DOHH2 (cell line): ENCODE results near the gene MTM1.

Experiments used
- CTCF ChIP-seq: fragments of 200-600 bp; sonication (generic); IDR thresholded peaks from one replicate; pipeline ENCODE4 v1.5.1; 2014; ENCODE audit warnings: antibody characterized with exemption, mild to moderate bottlenecking, low read depth, low read length; ENCODE audit not compliant: poor library complexity, severe bottlenecking
- EZH2phosphoT487 ChIP-seq: fragments of 200-600 bp; sonication (generic); IDR thresholded peaks from 2 replicates; pipeline ENCODE4 v1.6.1; 2017; ENCODE audit warnings: borderline replicate concordance, mild to moderate bottlenecking, antibody characterized with exemption, low read length, moderate library complexity, mixed read lengths

GRCh38 chrX:150696866-150697265, 128.4 kb downstream of the MTM1 start:
- TF ChIP-seq CTCF (no peak), EZH2phosphoT487 (no peak)
